B cell (primary cell): Measurements from ENCODE around the gene PRSS53. TPM values are rescaled to one million over a fixed set of nuclear protein-coding genes. Genes with fewer than 3 reads are reported as not detected.

ENCODE experiments used
- ATAC-seq: fragments of 200-7000 bp; cut with Tn5 transposase; one replicate; pipeline ENCODE4 v1.10.0; 2021; ENCODE audit warnings: low read depth, mild to moderate bottlenecking, moderate number of reproducible peaks, moderate library complexity
- CTCF ChIA-PET: fragments of 350-600 bp; sonication (Branson Sonifier 250); formaldehyde crosslinking; loops from one replicate; lab custom pipeline; 2021; ENCODE audit warnings: antibody characterized with exemption, inconsistent platforms; lab: Charles Lee
- POLR2A ChIA-PET: fragments of 350-600 bp; sonication (Branson Sonifier 250); formaldehyde crosslinking; loops from one replicate; lab custom pipeline; 2021; ENCODE audit warnings: antibody characterized with exemption; lab: Charles Lee
- DNase-seq: peaks from one replicate; pipeline ENCODE4 v3.0.0; 2013
- H2AFZ ChIP-seq: 2 replicates; pipeline ENCODE4 v1.6.1; 2012; ENCODE audit warnings: mild to moderate bottlenecking, low read depth, low read length; ENCODE audit not compliant: insufficient read depth, poor library complexity, severe bottlenecking
- H3K27ac ChIP-seq, 2 donors: 1 replicate in 1 of 2; 2 replicates in 1 of 2; pipeline ENCODE4 v1.5.1; 2012 to 2013; ENCODE audit warnings: low read length in 2 of 2, mild to moderate bottlenecking in 2 of 2, moderate library complexity in 1 of 2
- H3K27me3 ChIP-seq, 4 experiments: fragments of 200-600 bp in 1 of 4; sonication (generic) in 1 of 4; replicated peaks in 1 of 4; 1 replicate in 2 of 4; 2 replicates in 2 of 4; pipeline versions ENCODE4 v1.6.1 to v1.7.0; 2013 to 2016; ENCODE audit warnings: low read length in 3 of 4, mild to moderate bottlenecking in 2 of 4, mixed read lengths in 1 of 4, moderate library complexity in 1 of 4; ENCODE audit not compliant: insufficient read depth in 4 of 4, control insufficient read depth in 3 of 4; ENCODE audit errors: control extremely low read depth in 1 of 4
- H3K36me3 ChIP-seq, 2 experiments: replicated peaks in 1 of 2; 1 replicate in 1 of 2; 2 replicates in 1 of 2; pipeline versions ENCODE4 v1.6.1 to v1.7.1; 2013; ENCODE audit warnings: low read length in 1 of 2; ENCODE audit not compliant: insufficient read depth in 2 of 2, control insufficient read depth in 1 of 2; ENCODE audit errors: control extremely low read depth in 1 of 2, extremely low read depth in 1 of 2
- H3K4me1 ChIP-seq, 2 donors: fragments of 200-600 bp in 1 of 2; sonication (generic) in 1 of 2; 1 replicate in 1 of 2; 2 replicates in 1 of 2; pipeline versions ENCODE4 v1.5.1 to v1.6.1; 2013 to 2017; ENCODE audit warnings: low read length in 2 of 2; ENCODE audit not compliant: control insufficient read depth in 2 of 2, insufficient read depth in 2 of 2
- H3K4me2 ChIP-seq: replicated peaks from 2 replicates; pipeline ENCODE3; 2012; ENCODE audit warnings: mild to moderate bottlenecking, low read depth, low read length; ENCODE audit not compliant: poor library complexity, severe bottlenecking
- H3K4me3 ChIP-seq, 5 experiments: fragments of 200-600 bp in 1 of 5; sonication (generic) in 1 of 5; 1 replicate in 3 of 5; 2 replicates in 2 of 5; pipeline versions ENCODE4 v1.5.1 to v1.7.0; 2011 to 2016; ENCODE audit warnings: low read length in 4 of 5, mild to moderate bottlenecking in 4 of 5, low read depth in 2 of 5, control low read depth in 1 of 5, moderate library complexity in 1 of 5; ENCODE audit not compliant: insufficient read depth in 1 of 5; ENCODE audit errors: control extremely low read depth in 1 of 5, extremely low read depth in 1 of 5
- H3K79me2 ChIP-seq: fragments of 200-600 bp; sonication (generic); one replicate; pipeline ENCODE4 v1.6.0; 2016; ENCODE audit warnings: low read length; ENCODE audit not compliant: control insufficient read depth, insufficient read depth
- H3K9ac ChIP-seq: fragments of 200-600 bp; sonication (generic); 2 replicates; pipeline ENCODE4 v1.6.1; 2017; ENCODE audit warnings: mild to moderate bottlenecking, low read length, moderate library complexity
- H3K9me3 ChIP-seq, 3 donors: one replicate each; pipeline versions ENCODE4 v1.6.1 to v1.7.1; 2013; ENCODE audit warnings: low read length in 2 of 3; ENCODE audit not compliant: control insufficient read depth in 2 of 3, insufficient read depth in 1 of 3; ENCODE audit errors: control extremely low read depth in 1 of 3
- H4K20me1 ChIP-seq: 2 replicates; pipeline ENCODE4 v1.6.0; 2012; ENCODE audit warnings: mild to moderate bottlenecking, low read length; ENCODE audit not compliant: insufficient read depth, control insufficient read depth, poor library complexity, severe bottlenecking
- H3K27ac Mint-ChIP-seq: one replicate; pipeline ENCODE4 v1.8.0; 2021; ENCODE audit warnings: mixed read lengths
- H3K27me3 Mint-ChIP-seq: one replicate; pipeline ENCODE4 v1.8.0; 2021; ENCODE audit warnings: mixed read lengths
- H3K4me1 Mint-ChIP-seq: one replicate; pipeline ENCODE4 v1.8.0; 2021; ENCODE audit warnings: mixed read lengths
- H3K4me3 Mint-ChIP-seq: one replicate; pipeline ENCODE4 v1.8.0; 2021; ENCODE audit warnings: mixed read lengths
- H3K9me3 Mint-ChIP-seq: one replicate; pipeline ENCODE4 v1.8.0; 2022; ENCODE audit warnings: mixed read lengths; ENCODE audit not compliant: insufficient read depth
- EZH2 ChIP-seq: IDR thresholded peaks from 2 replicates; pipeline ENCODE4 v1.6.1; 2012; ENCODE audit warnings: borderline replicate concordance, low read depth, mild to moderate bottlenecking, moderate library complexity, low read length; ENCODE audit not compliant: insufficient read depth, poor library complexity, severe bottlenecking
- WGBS: methylation state at CpG from one replicate; pipeline ENCODE4 v1.1.5; 2013; ENCODE audit warnings: missing lambda C conversion rate; ENCODE audit not compliant: insufficient coverage; 5-methylcytosine and 5-hydroxymethylcytosine counted together
- intact Hi-C: fragments of 100-400 bp; cut with micrococcal nuclease; formaldehyde crosslinking; loops from one replicate; pipeline ENCODE4 v1.10.0; 2022
- polyA plus RNA-seq: library from polyadenylated mRNA; depleted of rRNA; stranded (reverse); fragments of >200 nt; gene quantifications from 2 replicates; pipeline ENCODE4 v1.2.3, GENCODE V29; 2012
- total RNA-seq, 2 donors: library from RNA; stranded (reverse); fragments of 120-200 nt in 1 of 2; gene quantifications; 1 replicate in 1 of 2; 2 replicates in 1 of 2; pipeline versions ENCODE4 v1.2.3 to v1.2.4, GENCODE V29; 2013 to 2022
- TF ChIP-seq, protein P1 (sequence below): fragments of 200-600 bp; IDR thresholded peaks from one replicate; pipeline ENCODE4 v1.8.0; 2022; ENCODE audit warnings: antibody characterized with exemption, mild to moderate bottlenecking

PRSS53 gene
- total and polyA plus RNA-seq, 2 donors (not counting 1 experiment from before 2014, with no cell fraction given), result 10.1 to 10.8 TPM

DNA sequence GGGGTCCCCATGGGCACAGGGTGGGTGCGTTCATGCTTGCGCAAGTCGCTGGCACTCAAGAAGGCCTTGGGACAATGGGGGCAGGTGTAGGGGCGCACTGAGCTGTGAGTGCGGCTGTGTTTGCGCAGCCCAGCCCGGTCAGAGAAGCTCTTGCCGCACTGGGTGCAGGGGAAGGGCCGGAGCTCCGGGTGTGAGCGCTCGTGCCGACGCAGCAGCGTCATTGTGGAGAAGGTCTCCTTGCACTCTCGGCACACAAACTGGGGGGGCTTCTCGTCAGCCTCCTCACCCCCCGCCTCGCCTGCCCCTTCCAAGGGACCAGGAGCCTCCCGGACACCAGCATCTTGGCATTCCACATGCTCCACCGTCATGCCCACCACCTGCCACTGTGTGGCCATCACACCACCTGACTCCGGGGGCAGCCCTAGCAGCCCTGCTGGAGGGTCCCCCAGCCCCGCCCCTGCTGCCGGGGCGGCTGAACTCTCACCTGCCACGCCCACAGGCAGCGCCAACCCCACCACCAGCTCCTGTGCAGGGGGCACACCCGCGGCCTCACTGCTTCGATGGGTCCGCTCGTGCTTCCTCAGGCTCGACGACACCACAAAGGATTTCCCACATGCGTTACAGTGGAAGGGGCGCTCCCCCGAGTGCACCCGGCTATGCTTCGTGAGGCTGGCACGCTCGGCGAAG lies 27.5 kb downstream of the PRSS53 start:
- Histone ChIP-seq H3K27ac (no peak overlapping the region), H4K20me1 (no peaks in the 10 kb centered on the region), H3K4me2 (no peak overlapping the region), H3K79me2 (no peaks in the 10 kb centered on the region), H3K4me1 (no peaks in the 10 kb centered on the region), H3K27me3 (no peaks in the 10 kb centered on the region), H3K36me3 (peaks cover 0 to 22% of the 10 kb centered on the region in 2 experiments), H3K9me3 (no peaks in the 10 kb centered on the region), H2AFZ (no peak overlapping the region), H3K4me3 (no peak overlapping the region), H3K9ac (no peak overlapping the region)
- CTCF ChIA-PET, result no interaction called here
- no peak for ATAC-seq
- peaks cover 6% of the 10 kb centered on the region for H3K4me1 Mint-ChIP-seq
- DNase-seq, result no peak
- no peak overlapping the region for H3K27ac Mint-ChIP-seq
- TF ChIP-seq EZH2, result no peak
- TF ChIP-seq, protein P1, sequence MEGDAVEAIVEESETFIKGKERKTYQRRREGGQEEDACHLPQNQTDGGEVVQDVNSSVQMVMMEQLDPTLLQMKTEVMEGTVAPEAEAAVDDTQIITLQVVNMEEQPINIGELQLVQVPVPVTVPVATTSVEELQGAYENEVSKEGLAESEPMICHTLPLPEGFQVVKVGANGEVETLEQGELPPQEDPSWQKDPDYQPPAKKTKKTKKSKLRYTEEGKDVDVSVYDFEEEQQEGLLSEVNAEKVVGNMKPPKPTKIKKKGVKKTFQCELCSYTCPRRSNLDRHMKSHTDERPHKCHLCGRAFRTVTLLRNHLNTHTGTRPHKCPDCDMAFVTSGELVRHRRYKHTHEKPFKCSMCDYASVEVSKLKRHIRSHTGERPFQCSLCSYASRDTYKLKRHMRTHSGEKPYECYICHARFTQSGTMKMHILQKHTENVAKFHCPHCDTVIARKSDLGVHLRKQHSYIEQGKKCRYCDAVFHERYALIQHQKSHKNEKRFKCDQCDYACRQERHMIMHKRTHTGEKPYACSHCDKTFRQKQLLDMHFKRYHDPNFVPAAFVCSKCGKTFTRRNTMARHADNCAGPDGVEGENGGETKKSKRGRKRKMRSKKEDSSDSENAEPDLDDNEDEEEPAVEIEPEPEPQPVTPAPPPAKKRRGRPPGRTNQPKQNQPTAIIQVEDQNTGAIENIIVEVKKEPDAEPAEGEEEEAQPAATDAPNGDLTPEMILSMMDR, result no peak
- WGBS, result 97% methylated on average over 42 of the region's 42 CpGs
- H3K9me3 Mint-ChIP-seq, result no peaks in the 10 kb centered on the region
- H3K4me3 Mint-ChIP-seq, result no peak overlapping the region
- H3K27me3 Mint-ChIP-seq, result no peaks in the 10 kb centered on the region
- intact Hi-C loops, result no loop called here
- POLR2A ChIA-PET, result no interaction called here

DNA sequence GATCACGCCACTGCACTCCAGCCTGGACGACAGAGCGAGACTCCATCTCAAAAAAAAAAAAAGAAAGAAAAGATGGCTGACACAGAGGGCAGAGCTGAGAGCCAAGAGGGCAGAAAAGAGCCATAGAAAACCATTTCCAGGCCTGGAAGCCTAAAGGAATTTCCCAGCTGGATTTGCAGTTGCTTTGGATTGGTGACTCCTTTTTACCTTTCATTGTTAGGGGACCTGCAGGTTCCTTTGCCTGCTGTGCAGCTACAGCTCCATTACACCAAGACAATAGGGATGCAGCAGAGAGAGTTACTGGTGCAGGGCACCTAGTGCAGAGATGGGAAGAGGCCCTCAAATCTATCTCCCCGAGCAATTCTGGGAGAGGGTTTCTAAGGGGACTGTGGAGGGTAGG lies 33.1 kb downstream of the PRSS53 start:
- no peak overlapping the region for H2AFZ ChIP-seq
- H3K4me3 ChIP-seq, result no peak overlapping the region
- ATAC-seq, result no peak
- H3K27ac ChIP-seq, result no peak overlapping the region
- CTCF ChIA-PET, result no interaction called here
- H3K4me2 ChIP-seq, result no peak overlapping the region
- no peaks in the 10 kb centered on the region for H3K27me3 ChIP-seq
- H3K36me3 ChIP-seq, result peaks cover 0 to 5% of the 10 kb centered on the region in 2 experiments
- no peaks in the 10 kb centered on the region for H3K79me2 ChIP-seq
- H3K4me1 ChIP-seq, result no peaks in the 10 kb centered on the region
- WGBS, result 96% methylated on average over 4 of the region's 4 CpGs
- Mint-ChIP-seq H3K27me3 (no peaks in the 10 kb centered on the region), H3K27ac (no peak overlapping the region), H3K4me3 (no peak overlapping the region), H3K4me1 (no peaks in the 10 kb centered on the region), H3K9me3 (no peaks in the 10 kb centered on the region)
- H3K9me3 ChIP-seq, result no peaks in the 10 kb centered on the region
- TF ChIP-seq, protein P1, result no peak
- TF ChIP-seq EZH2, result no peak
- no peak for DNase-seq
- POLR2A ChIA-PET, result no interaction called here
- no peaks in the 10 kb centered on the region for H4K20me1 ChIP-seq
- intact Hi-C loops, result no loop called here
- H3K9ac ChIP-seq, result no peak overlapping the region
